ENCODE data around the gene PDZD2. TPM values are rescaled to one million over a fixed set of nuclear protein-coding genes. Genes with fewer than 3 reads are reported as not detected.

PDZD2 gene
- total RNA-seq, 4 donors from 2014 or later = 6.2 to 21.4 (median 11.8) TPM

- no peaks in the 10 kb centered on the region for H3K27me3 ChIP-seq
- intact Hi-C loops (cut with DNase I; ENCODE audit: low total_unique reads) = no loop called here
- H3K36me3 ChIP-seq = no peaks in the 10 kb centered on the region
- no peak overlapping the region for H3K27ac ChIP-seq
- TF ChIP-seq POLR2A (IDR thresholded peaks at IDR 0.05) = no peak
- TF ChIP-seq CTCF (IDR thresholded peaks at IDR 0.05) = no peak
- H3K4me3 ChIP-seq = no peak overlapping the region
- no peaks in the 10 kb centered on the region for H3K9me3 ChIP-seq
- no peak for DNase-seq
- no peaks in the 10 kb centered on the region for H3K4me1 ChIP-seq
Measured at GRCh38 chr5:32123058-32123805, 484.3 kb downstream of the PDZD2 start.

- H3K27me3 ChIP-seq = no peaks in the 10 kb centered on the region
- intact Hi-C loops (cut with DNase I; ENCODE audit: low total_unique reads) = no loop called here
- no peak for DNase-seq
- H3K4me1 ChIP-seq = no peaks in the 10 kb centered on the region
- H3K27ac ChIP-seq = no peak overlapping the region
- H3K9me3 ChIP-seq = no peaks in the 10 kb centered on the region
- no peaks in the 10 kb centered on the region for H3K36me3 ChIP-seq
- no peak for TF ChIP-seq CTCF (IDR thresholded peaks at IDR 0.05)
- TF ChIP-seq POLR2A (IDR thresholded peaks at IDR 0.05) = no peak
- no peak overlapping the region for H3K4me3 ChIP-seq
Measured at GRCh38 chr5:32123889-32124676, 485.2 kb downstream of the PDZD2 start.

GRCh38 chr5:32126691-32127090 is 487.8 kb downstream of the PDZD2 start:
- Histone ChIP-seq H3K27me3 (no peaks in the 10 kb centered on the region), H3K4me3 (no peak overlapping the region), H3K36me3 (no peaks in the 10 kb centered on the region), H3K27ac (no peak overlapping the region), H3K9me3 (no peaks in the 10 kb centered on the region), H3K4me1 (peaks cover 0 to 5% of the 10 kb centered on the region in 2 donors)
- intact Hi-C loops (cut with DNase I; ENCODE audit: low total_unique reads) = no loop called here
- no peak for DNase-seq
- TF ChIP-seq POLR2A (IDR thresholded peaks at IDR 0.05) (no peak), CTCF (IDR thresholded peaks at IDR 0.05) (no peak)

- intact Hi-C loops (cut with DNase I; ENCODE audit: low total_unique reads) = no loop called here
- H3K4me1 ChIP-seq = peaks cover 0 to 5% of the 10 kb centered on the region in 2 donors
- no peak for DNase-seq
- no peaks in the 10 kb centered on the region for H3K27me3 ChIP-seq
- H3K36me3 ChIP-seq = no peaks in the 10 kb centered on the region
- H3K9me3 ChIP-seq = no peaks in the 10 kb centered on the region
- no peak overlapping the region for H3K4me3 ChIP-seq
- TF ChIP-seq POLR2A (IDR thresholded peaks at IDR 0.05) (no peak), CTCF (IDR thresholded peaks at IDR 0.05) (no peak)
- H3K27ac ChIP-seq = no peak overlapping the region
Measured at GRCh38 chr5:32127711-32128110, 488.8 kb downstream of the PDZD2 start.

- TF ChIP-seq POLR2A (IDR thresholded peaks at IDR 0.05) = no peak
- no peak for TF ChIP-seq CTCF (IDR thresholded peaks at IDR 0.05)
- no peak for DNase-seq
- H3K27me3 ChIP-seq = no peaks in the 10 kb centered on the region
- H3K4me1 ChIP-seq = peaks cover 0 to 5% of the 10 kb centered on the region in 2 donors
- no peaks in the 10 kb centered on the region for H3K9me3 ChIP-seq
- no peaks in the 10 kb centered on the region for H3K36me3 ChIP-seq
- intact Hi-C loops (cut with DNase I; ENCODE audit: low total_unique reads) = no loop called here
- H3K27ac ChIP-seq = no peak overlapping the region
- no peak overlapping the region for H3K4me3 ChIP-seq
Measured at GRCh38 chr5:32129074-32129598, 490.2 kb downstream of the PDZD2 start.
